NB4 (cell line): ENCODE data around the gene MYCL.
"Not testable (repeated sequence)": the region's sequence is repeated elsewhere in the genome, so short reads cannot be mapped to it uniquely, and the experiment has no call there.

Experiments
- DNase-seq: peaks from one replicate; pipeline ENCODE4 v3.0.0; 2010; ENCODE audit warnings: low read depth
- H3K4me3 ChIP-seq: one replicate; pipeline ENCODE4 v1.5.1; 2011; ENCODE audit warnings: mild to moderate bottlenecking, low read depth, low read length, moderate library complexity
- MAX ChIP-seq: IDR thresholded peaks from 2 replicates; pipeline ENCODE4 v1.6.1; 2011; ENCODE audit warnings: low read depth, low read length
- MYC ChIP-seq: IDR thresholded peaks from 2 replicates; pipeline ENCODE4 v1.6.1; 2011; ENCODE audit warnings: low read depth, low read length
- POLR2A ChIP-seq: IDR thresholded peaks from 2 replicates; pipeline ENCODE4 v1.6.1; 2011; ENCODE audit warnings: mild to moderate bottlenecking; ENCODE audit not compliant: insufficient read length; ENCODE audit errors: extremely low read depth
- TF ChIP-seq, protein P1 (sequence below): IDR thresholded peaks from one replicate; pipeline ENCODE4 v1.5.1; 2012; ENCODE audit warnings: low read depth, low read length

The MYCL gene

GRCh38 chr1:39876144-39876543 is 25.6 kb downstream of the MYCL start:
- TF ChIP-seq, protein P1, sequence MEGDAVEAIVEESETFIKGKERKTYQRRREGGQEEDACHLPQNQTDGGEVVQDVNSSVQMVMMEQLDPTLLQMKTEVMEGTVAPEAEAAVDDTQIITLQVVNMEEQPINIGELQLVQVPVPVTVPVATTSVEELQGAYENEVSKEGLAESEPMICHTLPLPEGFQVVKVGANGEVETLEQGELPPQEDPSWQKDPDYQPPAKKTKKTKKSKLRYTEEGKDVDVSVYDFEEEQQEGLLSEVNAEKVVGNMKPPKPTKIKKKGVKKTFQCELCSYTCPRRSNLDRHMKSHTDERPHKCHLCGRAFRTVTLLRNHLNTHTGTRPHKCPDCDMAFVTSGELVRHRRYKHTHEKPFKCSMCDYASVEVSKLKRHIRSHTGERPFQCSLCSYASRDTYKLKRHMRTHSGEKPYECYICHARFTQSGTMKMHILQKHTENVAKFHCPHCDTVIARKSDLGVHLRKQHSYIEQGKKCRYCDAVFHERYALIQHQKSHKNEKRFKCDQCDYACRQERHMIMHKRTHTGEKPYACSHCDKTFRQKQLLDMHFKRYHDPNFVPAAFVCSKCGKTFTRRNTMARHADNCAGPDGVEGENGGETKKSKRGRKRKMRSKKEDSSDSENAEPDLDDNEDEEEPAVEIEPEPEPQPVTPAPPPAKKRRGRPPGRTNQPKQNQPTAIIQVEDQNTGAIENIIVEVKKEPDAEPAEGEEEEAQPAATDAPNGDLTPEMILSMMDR, result no peak
- TF ChIP-seq MAX, result no peak
- no peak for TF ChIP-seq POLR2A
- TF ChIP-seq MYC, result no peak
- no peak overlapping the region for H3K4me3 ChIP-seq
- peak; percentile 56 for DNase-seq

DNA sequence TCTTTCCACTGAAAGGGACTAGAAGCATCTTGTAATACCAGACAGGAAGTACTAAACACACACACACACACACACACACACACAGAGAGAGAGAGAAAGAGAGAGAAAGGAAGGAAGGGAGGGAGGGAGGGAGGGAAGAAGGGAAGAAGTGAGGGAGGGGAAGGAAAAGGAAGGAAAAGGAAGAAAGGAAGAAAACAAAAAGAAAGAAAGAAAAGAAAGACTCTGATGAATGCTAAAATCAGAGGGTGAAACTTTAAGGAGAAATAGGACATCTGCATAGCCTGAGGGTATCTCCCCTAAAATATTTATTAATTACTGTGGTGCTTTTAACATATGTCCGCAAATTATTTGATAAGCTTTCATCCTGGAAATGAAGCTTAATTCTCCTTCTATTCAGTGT is 29.0 kb downstream of the MYCL start:
- H3K4me3 ChIP-seq, result no peak overlapping the region
- no peak for TF ChIP-seq POLR2A
- TF ChIP-seq, protein P1, result no peak
- no peak for TF ChIP-seq MAX
- TF ChIP-seq MYC, result no peak
- no peak for DNase-seq

DNA sequence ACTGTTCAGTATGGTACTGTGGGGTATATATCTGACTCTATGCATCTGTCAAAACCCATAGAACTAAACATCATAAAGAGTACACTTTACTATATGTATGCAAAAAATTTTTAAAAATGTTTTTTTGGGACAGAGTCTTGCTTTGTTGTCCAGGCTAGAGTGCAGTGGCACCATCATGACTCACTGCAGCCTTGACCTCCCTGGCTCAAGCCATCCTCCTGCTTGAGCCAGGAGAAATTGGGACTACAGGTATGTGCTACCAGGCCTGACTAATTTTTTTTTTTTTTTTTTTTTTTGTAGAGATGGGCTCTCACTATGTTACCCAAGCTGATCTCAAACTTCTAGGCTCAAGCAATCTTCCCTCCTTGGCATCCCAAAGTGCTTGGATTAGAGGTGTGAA is 29.9 kb downstream of the MYCL start:
- DNase-seq, result no peak
- H3K4me3 ChIP-seq, result no peak overlapping the region

DNA sequence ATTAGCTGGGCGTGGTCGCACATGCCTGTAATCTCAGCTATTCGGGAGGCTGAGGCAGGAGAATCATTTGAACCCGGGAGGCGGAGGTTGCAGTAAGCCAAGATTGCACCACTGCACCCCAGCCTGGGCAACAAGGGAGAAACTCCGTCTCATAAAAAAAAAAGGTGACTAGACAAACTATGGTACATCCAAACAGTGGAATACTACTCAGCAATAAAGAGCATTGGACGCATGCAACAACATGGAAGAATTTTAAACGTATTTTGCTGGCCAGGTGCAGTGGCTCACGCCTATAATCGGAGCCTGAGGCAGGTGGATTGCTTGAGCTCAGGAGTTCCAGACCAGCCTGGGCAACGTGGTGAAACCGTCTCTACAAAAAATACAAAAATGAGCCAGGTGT is 30.7 kb downstream of the MYCL start:
- not testable (repeated sequence) for H3K4me3 ChIP-seq, DNase-seq

More for the DNA sequence above, 29.9 kb downstream of the MYCL start:
- TF ChIP-seq, protein P1, result no peak
- TF ChIP-seq POLR2A, result no peak
- TF ChIP-seq MAX, result no peak
- no peak for TF ChIP-seq MYC

DNA sequence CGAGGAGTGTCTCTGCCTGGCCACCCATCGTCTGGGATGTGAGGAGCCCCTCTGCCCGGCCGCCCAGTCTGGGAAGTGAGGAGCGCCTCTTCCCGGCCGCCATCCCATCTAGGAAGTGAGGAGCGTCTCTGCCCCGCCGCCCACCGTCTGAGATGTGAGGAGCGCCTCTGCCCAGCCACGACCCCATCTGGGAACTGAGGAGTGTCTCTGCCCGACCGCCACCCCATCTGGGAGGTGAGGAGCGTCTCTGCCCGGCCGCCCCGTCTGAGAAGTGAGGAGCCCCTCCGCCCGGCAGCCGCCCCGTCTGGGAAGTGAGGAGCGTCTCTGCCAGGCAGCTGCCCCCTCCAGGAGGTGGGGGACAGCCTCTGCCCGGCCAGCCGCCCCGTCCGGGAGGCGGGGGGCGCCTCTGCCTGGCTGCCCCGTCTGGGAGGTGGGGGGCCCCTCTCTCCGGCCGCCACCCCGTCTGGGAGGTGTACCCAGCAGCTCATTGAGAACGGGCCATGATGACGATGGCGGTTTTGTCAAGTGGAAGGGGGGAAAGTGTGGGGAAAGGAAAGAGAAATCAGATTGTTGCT is 32.1 kb downstream of the MYCL start:
- H3K4me3 ChIP-seq, DNase-seq: not testable (repeated sequence)

- TF ChIP-seq POLR2A (no peak), MAX (no peak)
- TF ChIP-seq, protein P1, result no peak
- H3K4me3 ChIP-seq, result no peak overlapping the region
- DNase-seq, result no peak
These were observed 35.0 kb downstream of the MYCL start for GRCh38 chr1:39866767-39867166.

DNA sequence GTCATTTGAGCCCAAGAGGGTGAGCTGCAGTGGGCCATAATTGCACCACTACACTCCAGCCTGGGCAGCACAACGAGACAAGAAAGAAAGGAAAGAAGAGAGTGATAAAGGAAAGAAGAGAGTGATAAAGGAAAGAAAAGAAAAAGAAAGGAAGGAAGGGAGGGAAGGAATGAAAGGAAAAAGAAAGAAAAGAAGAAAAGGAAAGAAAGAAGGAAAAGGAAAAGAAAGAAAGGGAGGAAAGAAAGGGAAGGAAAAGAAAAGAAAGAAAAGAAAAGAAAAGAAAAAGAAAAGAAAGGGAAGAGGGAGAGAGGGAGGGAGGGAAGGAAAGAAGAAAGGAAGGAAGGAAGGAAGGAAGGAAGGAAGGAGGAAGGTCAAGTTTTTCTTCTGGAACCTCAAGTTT is 36.0 kb downstream of the MYCL start:
- no peak overlapping the region for H3K4me3 ChIP-seq
- no peak for DNase-seq
- TF ChIP-seq POLR2A, result no peak
- no peak for TF ChIP-seq MYC
- TF ChIP-seq, protein P1, result no peak
- TF ChIP-seq MAX, result no peak
